ENCODE data around the gene MTOR. TPM values are rescaled to one million over a fixed set of nuclear protein-coding genes. Genes with fewer than 3 reads are reported as not detected.

The MTOR gene
- total and polyA plus RNA-seq, 2 donors (not counting 1 experiment from before 2014, with no cell fraction given) = 30.7 to 50.7 TPM

DNA sequence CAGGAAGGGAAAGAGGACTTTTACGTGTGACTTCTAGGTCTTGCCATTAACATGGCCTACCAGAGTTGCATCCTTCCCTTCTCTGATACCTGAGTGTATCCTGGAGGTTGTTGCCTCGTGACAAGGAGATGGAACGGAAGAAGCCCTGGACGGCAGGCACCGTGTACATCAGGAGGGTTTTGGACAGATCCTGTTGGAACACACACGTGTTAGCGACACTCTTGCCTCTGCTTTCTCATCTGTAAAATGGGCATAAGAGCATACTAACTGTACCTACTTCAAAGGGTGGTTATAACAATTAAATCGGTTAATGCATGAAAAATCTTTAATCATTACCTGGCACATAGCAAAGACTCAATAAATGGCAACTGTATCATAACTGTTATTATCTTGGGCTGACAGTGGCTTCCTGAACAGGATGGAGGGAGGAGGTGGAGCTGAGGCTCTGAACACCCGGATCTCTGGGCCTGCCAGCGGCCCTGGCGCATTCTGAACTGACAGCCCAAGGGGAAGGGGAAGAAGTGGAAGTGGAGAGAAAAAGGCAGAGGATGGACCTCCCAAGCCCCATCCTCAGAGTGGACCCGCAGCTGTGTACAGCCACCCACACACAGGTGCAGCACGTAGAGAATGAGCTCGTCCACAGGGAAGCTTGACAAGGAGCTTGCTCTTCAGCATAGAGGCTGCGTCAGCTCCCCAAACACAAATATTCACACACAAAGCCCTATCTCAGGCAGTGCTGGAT is 132.5 kb downstream of the MTOR start:
- H3K79me2 ChIP-seq (ENCODE audit: control insufficient read depth, insufficient read depth, low read length) = no peaks in the 10 kb centered on the region
- H2AFZ ChIP-seq (ENCODE audit: insufficient read depth, low read depth, low read length, poor library complexity, severe bottlenecking) = no peak overlapping the region
- no peak for ATAC-seq (ENCODE audit: low read depth)
- no peaks in the 10 kb centered on the region for H3K9me3 Mint-ChIP-seq (ENCODE audit: insufficient read depth)
- peaks cover 27 to 94% of the 10 kb centered on the region in 2 experiments for H3K36me3 ChIP-seq (replicated peaks in 1 of 2; ENCODE audit: control extremely low read depth in 1 of 2, control insufficient read depth in 1 of 2, extremely low read depth in 1 of 2, insufficient read depth in 2 of 2, low read length in 1 of 2)
- H3K9ac ChIP-seq (ENCODE audit: low read length) = no peak overlapping the region
- TF ChIP-seq, protein P1, sequence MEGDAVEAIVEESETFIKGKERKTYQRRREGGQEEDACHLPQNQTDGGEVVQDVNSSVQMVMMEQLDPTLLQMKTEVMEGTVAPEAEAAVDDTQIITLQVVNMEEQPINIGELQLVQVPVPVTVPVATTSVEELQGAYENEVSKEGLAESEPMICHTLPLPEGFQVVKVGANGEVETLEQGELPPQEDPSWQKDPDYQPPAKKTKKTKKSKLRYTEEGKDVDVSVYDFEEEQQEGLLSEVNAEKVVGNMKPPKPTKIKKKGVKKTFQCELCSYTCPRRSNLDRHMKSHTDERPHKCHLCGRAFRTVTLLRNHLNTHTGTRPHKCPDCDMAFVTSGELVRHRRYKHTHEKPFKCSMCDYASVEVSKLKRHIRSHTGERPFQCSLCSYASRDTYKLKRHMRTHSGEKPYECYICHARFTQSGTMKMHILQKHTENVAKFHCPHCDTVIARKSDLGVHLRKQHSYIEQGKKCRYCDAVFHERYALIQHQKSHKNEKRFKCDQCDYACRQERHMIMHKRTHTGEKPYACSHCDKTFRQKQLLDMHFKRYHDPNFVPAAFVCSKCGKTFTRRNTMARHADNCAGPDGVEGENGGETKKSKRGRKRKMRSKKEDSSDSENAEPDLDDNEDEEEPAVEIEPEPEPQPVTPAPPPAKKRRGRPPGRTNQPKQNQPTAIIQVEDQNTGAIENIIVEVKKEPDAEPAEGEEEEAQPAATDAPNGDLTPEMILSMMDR (IDR thresholded peaks at IDR 0.05) = no peak
- no peak for TF ChIP-seq EZH2 (IDR thresholded peaks at IDR 0.05; ENCODE audit: borderline replicate concordance, insufficient read depth, low read depth, low read length, poor library complexity, severe bottlenecking)
- DNase-seq = no peak
- H4K20me1 ChIP-seq (ENCODE audit: control insufficient read depth, insufficient read depth, low read length, poor library complexity, severe bottlenecking) = no peaks in the 10 kb centered on the region
- H3K4me3 ChIP-seq (ENCODE audit: control extremely low read depth in 1 of 5, extremely low read depth in 1 of 5, insufficient read depth in 1 of 5, low read depth in 2 of 5, low read length in 4 of 5) = no peak overlapping the region
- H3K4me3 Mint-ChIP-seq = no peak overlapping the region
- no peak overlapping the region for H3K27ac ChIP-seq (ENCODE audit: low read length in 2 of 2)
- no peaks in the 10 kb centered on the region for H3K9me3 ChIP-seq (ENCODE audit: control extremely low read depth in 1 of 3, control insufficient read depth in 2 of 3, insufficient read depth in 1 of 3, low read length in 2 of 3)
- no peak overlapping the region for H3K27ac Mint-ChIP-seq
- 93% methylated on average over 11 of the region's 15 CpGs for WGBS (ENCODE audit: insufficient coverage)
- CTCF ChIA-PET = interaction anchor here (0.6 to 1.1 kb wide), 2 partner anchors 92 to 258 kb away, joined by 3 to 5 read pairs; no protein-coding TSS in a partner anchor
- H3K4me1 Mint-ChIP-seq = no peaks in the 10 kb centered on the region
- H3K27me3 Mint-ChIP-seq = no peaks in the 10 kb centered on the region
- H3K27me3 ChIP-seq (replicated peaks in 1 of 4; ENCODE audit: control extremely low read depth in 1 of 4, control insufficient read depth in 3 of 4, insufficient read depth in 4 of 4, low read length in 3 of 4) = no peaks in the 10 kb centered on the region
- H3K4me1 ChIP-seq (ENCODE audit: control insufficient read depth in 2 of 2, insufficient read depth in 2 of 2, low read length in 2 of 2) = no peaks in the 10 kb centered on the region
- intact Hi-C loops (cut with micrococcal nuclease) = no loop called here
- POLR2A ChIA-PET = interaction anchor here (0.5 kb wide), 1 partner anchor 865 kb away, joined by 3 read pairs; no protein-coding TSS in a partner anchor
- H3K4me2 ChIP-seq (replicated peaks; ENCODE audit: low read depth, low read length, poor library complexity, severe bottlenecking) = no peak overlapping the region

DNA sequence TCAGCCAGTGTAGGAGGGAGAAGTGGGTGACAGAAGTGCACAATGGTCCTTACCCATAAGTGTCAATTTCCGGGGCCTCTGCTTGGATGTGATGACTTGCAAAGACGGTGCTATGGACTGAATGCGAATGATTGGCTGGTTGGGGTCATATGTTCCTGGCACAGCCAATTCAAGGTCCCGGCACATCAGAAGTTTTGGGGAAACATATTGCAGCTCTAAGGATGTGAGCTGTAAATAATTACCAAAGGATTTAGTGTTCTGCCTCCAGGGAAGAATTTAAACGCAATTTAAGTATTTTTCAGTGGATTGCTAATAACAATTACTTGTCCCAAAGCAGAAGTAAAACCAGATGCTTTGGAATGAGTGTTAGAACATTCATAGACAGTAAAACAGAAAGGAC is 135.8 kb downstream of the MTOR start:
- Histone ChIP-seq H3K27ac (ENCODE audit: low read length in 2 of 2) (no peak overlapping the region), H3K4me1 (ENCODE audit: control insufficient read depth in 2 of 2, insufficient read depth in 2 of 2, low read length in 2 of 2) (no peaks in the 10 kb centered on the region), H3K79me2 (ENCODE audit: control insufficient read depth, insufficient read depth, low read length) (no peaks in the 10 kb centered on the region), H3K4me2 (replicated peaks; ENCODE audit: low read depth, low read length, poor library complexity, severe bottlenecking) (no peak overlapping the region), H2AFZ (ENCODE audit: insufficient read depth, low read depth, low read length, poor library complexity, severe bottlenecking) (no peak overlapping the region), H3K9me3 (ENCODE audit: control extremely low read depth in 1 of 3, control insufficient read depth in 2 of 3, insufficient read depth in 1 of 3, low read length in 2 of 3) (no peaks in the 10 kb centered on the region), H4K20me1 (ENCODE audit: control insufficient read depth, insufficient read depth, low read length, poor library complexity, severe bottlenecking) (no peaks in the 10 kb centered on the region), H3K9ac (ENCODE audit: low read length) (no peak overlapping the region), H3K36me3 (replicated peaks in 1 of 2; ENCODE audit: control extremely low read depth in 1 of 2, control insufficient read depth in 1 of 2, extremely low read depth in 1 of 2, insufficient read depth in 2 of 2, low read length in 1 of 2) (peaks cover 12 to 82% of the 10 kb centered on the region in 2 experiments), H3K27me3 (replicated peaks in 1 of 4; ENCODE audit: control extremely low read depth in 1 of 4, control insufficient read depth in 3 of 4, insufficient read depth in 4 of 4, low read length in 3 of 4) (no peaks in the 10 kb centered on the region), H3K4me3 (ENCODE audit: control extremely low read depth in 1 of 5, extremely low read depth in 1 of 5, insufficient read depth in 1 of 5, low read depth in 2 of 5, low read length in 4 of 5) (no peak overlapping the region)
- TF ChIP-seq, protein P1 (IDR thresholded peaks at IDR 0.05) = no peak
- TF ChIP-seq EZH2 (IDR thresholded peaks at IDR 0.05; ENCODE audit: borderline replicate concordance, insufficient read depth, low read depth, low read length, poor library complexity, severe bottlenecking) = no peak
- DNase-seq (no peak), ATAC-seq (ENCODE audit: low read depth) (no peak)
- 94% methylated on average over 4 of the region's 5 CpGs for WGBS (ENCODE audit: insufficient coverage)
- intact Hi-C loops (cut with micrococcal nuclease) = no loop called here
- CTCF ChIA-PET = interaction anchor here (1.2 kb wide), 1 partner anchor 89 kb away, joined by 3 read pairs; no protein-coding TSS in a partner anchor
- no peaks in the 10 kb centered on the region for H3K27me3 Mint-ChIP-seq
- no peak overlapping the region for H3K27ac Mint-ChIP-seq
- H3K4me3 Mint-ChIP-seq = no peak overlapping the region
- no peaks in the 10 kb centered on the region for H3K4me1 Mint-ChIP-seq
- POLR2A ChIA-PET = no interaction called here
- H3K9me3 Mint-ChIP-seq (ENCODE audit: insufficient read depth) = no peaks in the 10 kb centered on the region
